Measurements from ENCODE around the gene EDN2.

The EDN2 gene

GRCh38 chr1:41524676-41525675, 40.5 kb upstream of the EDN2 start:
- Histone ChIP-seq H3K23ac (ENCODE audit: low read length in 2 of 2) (no peak overlapping the region), H2AFZ (ENCODE audit: low read depth, low read length) (no peak overlapping the region), H4K8ac (ENCODE audit: low read length) (no peak overlapping the region), H4K91ac (ENCODE audit: low read length) (no peak overlapping the region), H3K4me2 (ENCODE audit: low read length, poor library complexity, severe bottlenecking) (no peak overlapping the region), H3K4ac (ENCODE audit: low read depth in 1 of 2, low read length in 2 of 2) (no peak overlapping the region), H2AK5ac (ENCODE audit: low read length, severe bottlenecking) (no peak overlapping the region), H3K79me1 (replicated peaks; ENCODE audit: low read length, poor library complexity, severe bottlenecking) (no peaks in the 10 kb centered on the region), H3K4me1 (ENCODE audit: control insufficient read depth, insufficient read depth, low read depth, low read length) (peaks cover 7% of the 10 kb centered on the region), H3K14ac (ENCODE audit: low read length in 2 of 2) (no peak overlapping the region), H3K27ac (ENCODE audit: low read length, poor library complexity, severe bottlenecking) (no peak overlapping the region), H2BK15ac (ENCODE audit: low read depth, poor library complexity, severe bottlenecking) (no peak overlapping the region), H2BK120ac (ENCODE audit: low read depth, low read length) (no peak overlapping the region), H3K9ac (ENCODE audit: low read length) (no peak overlapping the region), H2BK12ac (ENCODE audit: low read length in 2 of 2) (no peak overlapping the region), H3K18ac (ENCODE audit: low read depth in 1 of 2, low read length in 2 of 2) (no peak overlapping the region), H2BK5ac (ENCODE audit: low read depth, low read length, poor library complexity, severe bottlenecking) (no peak overlapping the region), H3K9me3 (ENCODE audit: control insufficient read depth, low read length) (no peaks in the 10 kb centered on the region), H3K4me3 (ENCODE audit: insufficient read depth in 1 of 2, low read depth in 1 of 2, low read length in 2 of 2) (no peak overlapping the region), H3K36me3 (ENCODE audit: control insufficient read depth in 1 of 2, insufficient read depth in 2 of 2, low read depth in 1 of 2, low read length in 2 of 2) (peaks cover 0 to 21% of the 10 kb centered on the region in 2 experiments), H3K27me3 (ENCODE audit: control insufficient read depth in 1 of 2, insufficient read depth in 1 of 2, low read length in 2 of 2) (peaks cover 0 to 9% of the 10 kb centered on the region in 2 experiments)
- DNase-seq: no peak
- 93% methylated on average over 30 of the region's 30 CpGs for WGBS

GRCh38 chr1:41523949-41524675, 39.6 kb upstream of the EDN2 start:
- Histone ChIP-seq H3K4me3 (ENCODE audit: insufficient read depth in 1 of 2, low read depth in 1 of 2, low read length in 2 of 2) (no peak overlapping the region), H3K4me2 (ENCODE audit: low read length, poor library complexity, severe bottlenecking) (no peak overlapping the region), H3K27ac (ENCODE audit: low read length, poor library complexity, severe bottlenecking) (no peak overlapping the region), H3K36me3 (ENCODE audit: control insufficient read depth in 1 of 2, insufficient read depth in 2 of 2, low read depth in 1 of 2, low read length in 2 of 2) (peaks cover 0 to 24% of the 10 kb centered on the region in 2 experiments), H3K23ac (ENCODE audit: low read length in 2 of 2) (no peak overlapping the region), H2AK5ac (ENCODE audit: low read length, severe bottlenecking) (no peak overlapping the region), H3K18ac (ENCODE audit: low read depth in 1 of 2, low read length in 2 of 2) (no peak overlapping the region), H2AFZ (ENCODE audit: low read depth, low read length) (no peak overlapping the region), H2BK5ac (ENCODE audit: low read depth, low read length, poor library complexity, severe bottlenecking) (no peak overlapping the region), H2BK120ac (ENCODE audit: low read depth, low read length) (no peak overlapping the region), H3K4me1 (ENCODE audit: control insufficient read depth, insufficient read depth, low read depth, low read length) (peaks cover 7% of the 10 kb centered on the region), H3K4ac (ENCODE audit: low read depth in 1 of 2, low read length in 2 of 2) (no peak overlapping the region), H3K9me3 (ENCODE audit: control insufficient read depth, low read length) (no peaks in the 10 kb centered on the region), H3K27me3 (ENCODE audit: control insufficient read depth in 1 of 2, insufficient read depth in 1 of 2, low read length in 2 of 2) (peaks cover 0 to 9% of the 10 kb centered on the region in 2 experiments), H4K91ac (ENCODE audit: low read length) (no peak overlapping the region), H4K8ac (ENCODE audit: low read length) (no peak overlapping the region), H3K14ac (ENCODE audit: low read length in 2 of 2) (no peak overlapping the region), H3K9ac (ENCODE audit: low read length) (no peak overlapping the region), H2BK15ac (ENCODE audit: low read depth, poor library complexity, severe bottlenecking) (no peak overlapping the region), H3K79me1 (replicated peaks; ENCODE audit: low read length, poor library complexity, severe bottlenecking) (no peaks in the 10 kb centered on the region), H2BK12ac (ENCODE audit: low read length in 2 of 2) (no peak overlapping the region)
- WGBS: 87% methylated on average over 9 of the region's 9 CpGs
- DNase-seq: no peak

- Histone ChIP-seq H3K36me3 (ENCODE audit: control insufficient read depth in 1 of 2, insufficient read depth in 2 of 2, low read depth in 1 of 2, low read length in 2 of 2) (peaks cover 0 to 25% of the 10 kb centered on the region in 2 experiments), H3K4me3 (ENCODE audit: insufficient read depth in 1 of 2, low read depth in 1 of 2, low read length in 2 of 2) (no peak overlapping the region), H3K18ac (ENCODE audit: low read depth in 1 of 2, low read length in 2 of 2) (no peak overlapping the region), H3K27ac (ENCODE audit: low read length, poor library complexity, severe bottlenecking) (no peak overlapping the region), H4K8ac (ENCODE audit: low read length) (no peak overlapping the region), H3K9me3 (ENCODE audit: control insufficient read depth, low read length) (no peaks in the 10 kb centered on the region), H3K4ac (ENCODE audit: low read depth in 1 of 2, low read length in 2 of 2) (no peak overlapping the region), H2BK12ac (ENCODE audit: low read length in 2 of 2) (no peak overlapping the region), H2BK5ac (ENCODE audit: low read depth, low read length, poor library complexity, severe bottlenecking) (no peak overlapping the region), H3K4me2 (ENCODE audit: low read length, poor library complexity, severe bottlenecking) (no peak overlapping the region), H2AFZ (ENCODE audit: low read depth, low read length) (no peak overlapping the region), H3K4me1 (ENCODE audit: control insufficient read depth, insufficient read depth, low read depth, low read length) (peaks cover 7% of the 10 kb centered on the region), H2AK5ac (ENCODE audit: low read length, severe bottlenecking) (no peak overlapping the region), H3K9ac (ENCODE audit: low read length) (no peak overlapping the region), H2BK15ac (ENCODE audit: low read depth, poor library complexity, severe bottlenecking) (no peak overlapping the region), H3K14ac (ENCODE audit: low read length in 2 of 2) (no peak overlapping the region), H4K91ac (ENCODE audit: low read length) (no peak overlapping the region), H3K79me1 (replicated peaks; ENCODE audit: low read length, poor library complexity, severe bottlenecking) (no peaks in the 10 kb centered on the region), H2BK120ac (ENCODE audit: low read depth, low read length) (no peak overlapping the region), H3K23ac (ENCODE audit: low read length in 2 of 2) (no peak overlapping the region), H3K27me3 (ENCODE audit: control insufficient read depth in 1 of 2, insufficient read depth in 1 of 2, low read length in 2 of 2) (peaks cover 0 to 13% of the 10 kb centered on the region in 2 experiments)
- 94% methylated on average over 9 of the region's 10 CpGs for whole genome bisulfite sequencing
- no peak for DNase-seq
Measured at GRCh38 chr1:41523071-41523470, 38.6 kb upstream of the EDN2 start.

DNA sequence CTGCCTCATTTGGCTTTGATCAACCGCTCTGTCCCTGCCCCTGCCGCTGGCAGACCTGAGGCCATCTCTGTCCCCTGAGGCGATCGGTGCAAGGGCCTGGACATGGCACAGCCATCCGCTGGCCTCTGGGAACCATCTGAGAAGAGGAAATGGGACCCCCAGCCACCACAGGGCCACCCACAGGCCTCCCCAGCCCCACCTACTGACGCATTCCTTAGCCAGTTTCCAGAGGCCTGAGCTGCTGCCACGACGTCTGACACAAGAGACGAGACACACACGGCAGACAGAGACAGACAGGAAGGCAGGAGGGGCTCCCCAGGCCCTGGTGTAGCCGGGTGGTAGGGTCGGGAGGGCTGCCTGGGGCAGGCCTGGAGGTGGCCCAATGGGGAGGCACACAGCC, 37.3 kb upstream of the EDN2 start:
- H3K23ac ChIP-seq (ENCODE audit: low read length in 2 of 2): no peak overlapping the region
- no peak for DNase-seq
- no peak overlapping the region for H3K4me2 ChIP-seq (ENCODE audit: low read length, poor library complexity, severe bottlenecking)
- H3K18ac ChIP-seq (ENCODE audit: low read depth in 1 of 2, low read length in 2 of 2): no peak overlapping the region
- H3K9me3 ChIP-seq (ENCODE audit: control insufficient read depth, low read length): no peaks in the 10 kb centered on the region
- no peak overlapping the region for H2BK15ac ChIP-seq (ENCODE audit: low read depth, poor library complexity, severe bottlenecking)
- H3K4me1 ChIP-seq (ENCODE audit: control insufficient read depth, insufficient read depth, low read depth, low read length): peaks cover 4% of the 10 kb centered on the region
- no peak overlapping the region for H4K8ac ChIP-seq (ENCODE audit: low read length)
- H3K14ac ChIP-seq (ENCODE audit: low read length in 2 of 2): no peak overlapping the region
- no peak overlapping the region for H2AFZ ChIP-seq (ENCODE audit: low read depth, low read length)
- no peak overlapping the region for H2AK5ac ChIP-seq (ENCODE audit: low read length, severe bottlenecking)
- H3K4me3 ChIP-seq (ENCODE audit: insufficient read depth in 1 of 2, low read depth in 1 of 2, low read length in 2 of 2): no peak overlapping the region
- H3K79me1 ChIP-seq (replicated peaks; ENCODE audit: low read length, poor library complexity, severe bottlenecking): no peaks in the 10 kb centered on the region
- H2BK5ac ChIP-seq (ENCODE audit: low read depth, low read length, poor library complexity, severe bottlenecking): no peak overlapping the region
- peaks cover 0 to 24% of the 10 kb centered on the region in 2 experiments for H3K27me3 ChIP-seq (ENCODE audit: control insufficient read depth in 1 of 2, insufficient read depth in 1 of 2, low read length in 2 of 2)
- no peak overlapping the region for H3K27ac ChIP-seq (ENCODE audit: low read length, poor library complexity, severe bottlenecking)
- no peak overlapping the region for H2BK12ac ChIP-seq (ENCODE audit: low read length in 2 of 2)
- H3K9ac ChIP-seq (ENCODE audit: low read length): no peak overlapping the region
- no peak overlapping the region for H3K4ac ChIP-seq (ENCODE audit: low read depth in 1 of 2, low read length in 2 of 2)
- peaks cover 0 to 28% of the 10 kb centered on the region in 2 experiments for H3K36me3 ChIP-seq (ENCODE audit: control insufficient read depth in 1 of 2, insufficient read depth in 2 of 2, low read depth in 1 of 2, low read length in 2 of 2)
- H4K91ac ChIP-seq (ENCODE audit: low read length): no peak overlapping the region
- WGBS: 39% methylated on average over 11 of the region's 12 CpGs
- no peak overlapping the region for H2BK120ac ChIP-seq (ENCODE audit: low read depth, low read length)

Data from mesenchymal stem cell (in vitro differentiated cells and primary cell).